ENCODE data around the gene MAPK7.

MAPK7 gene

GRCh38 chr17:19387921-19388521, 9.7 kb downstream of the MAPK7 start (continued):
- no peak for TF ChIP-seq ZNF518A (tag by site-specific recombination; conservative IDR thresholded peaks at IDR 0.05; ENCODE audit: low read depth)
- TF ChIP-seq PRDM10 (tag by site-specific recombination; IDR thresholded peaks at IDR 0.05), result peak; percentile 20; the same call in 1 of the 2 replicates
- TF ChIP-seq ZNF510 (tag by site-specific recombination; IDR thresholded peaks at IDR 0.05; ENCODE audit: insufficient replicate concordance), result no peak
- peak; percentile 79 for TF ChIP-seq ZBTB17 (tag by site-specific recombination; IDR thresholded peaks at IDR 0.05)
- no peak for TF ChIP-seq ZNF121 (tag by site-specific recombination; IDR thresholded peaks at IDR 0.05)
- TF ChIP-seq ZBTB48 (tag by site-specific recombination; IDR thresholded peaks at IDR 0.05), result peak; percentile 57; the same call in 1 of the 2 replicates
- no peak for TF ChIP-seq ZNF416 (tag by site-specific recombination; IDR thresholded peaks at IDR 0.05)
- TF ChIP-seq HIC1 (tag by site-specific recombination; IDR thresholded peaks at IDR 0.05), result no peak
- no peak for TF ChIP-seq REPIN1 (tag by site-specific recombination; IDR thresholded peaks at IDR 0.05; ENCODE audit: low read depth)
- peak; percentile 18; the same call in 1 of the 2 replicates for TF ChIP-seq YY2 (tag by site-specific recombination; IDR thresholded peaks at IDR 0.05)
- TF ChIP-seq ZNF639 (tag by site-specific recombination; IDR thresholded peaks at IDR 0.05), result no peak
- 0 out of 2 replicates have a peak, but pooled peaks have one; percentile 7 for TF ChIP-seq IKZF3 (tag by site-specific recombination; IDR thresholded peaks at IDR 0.05)
- no peak for TF ChIP-seq SP3 (tag by site-specific recombination; IDR thresholded peaks at IDR 0.05)
- TF ChIP-seq SP7 (tag by site-specific recombination; IDR thresholded peaks at IDR 0.05), result peak; percentile 39
- peak; percentile 58 for TF ChIP-seq PRDM1 (tag by site-specific recombination; IDR thresholded peaks at IDR 0.05)
- TF ChIP-seq ZNF660 (tag by site-specific recombination; IDR thresholded peaks at IDR 0.05), result 0 out of 2 replicates have a peak, but pooled peaks have one; percentile 31
- 0 out of 2 replicates have a peak, but pooled peaks have one; percentile 28 for TF ChIP-seq ZNF600 (tag by site-specific recombination; IDR thresholded peaks at IDR 0.05)
- TF ChIP-seq PATZ1 (tag by site-specific recombination; IDR thresholded peaks at IDR 0.05), result peak; percentile 3; the same call in 1 of the 2 replicates
- peak; percentile 68; the same call in 1 of the 2 replicates for TF ChIP-seq ZNF16 (tag by site-specific recombination; IDR thresholded peaks at IDR 0.05; ENCODE audit: low read depth)
